A549 (cell line): ENCODE data around the gene TMEM108. TPM values are rescaled to one million over a fixed set of nuclear protein-coding genes. Genes with fewer than 3 reads are reported as not detected.

Experiments used
- ATAC-seq, 2 experiments: fragments of 200-7000 bp in 1 of 2; fragments of >200 bp in 1 of 2; cut with Nextera tagmentation in 1 of 2; cut with Tn5 transposase in 1 of 2; 3 replicates each; pipeline versions ENCODE4 v1.8.0 to v1.9.1; 2018 to 2020; ENCODE audit warnings: mild to moderate bottlenecking in 1 of 2, moderate library complexity in 1 of 2
- CTCF ChIA-PET: fragments of 300-600 bp; sonication (Branson Sonifier 250); formaldehyde crosslinking; extraction: SDS; loops from one replicate; lab custom pipeline; 2021; ENCODE audit warnings: antibody characterized with exemption, inconsistent platforms; lab: Yijun Ruan, JAX
- POLR2A ChIA-PET: fragments of 350-600 bp; formaldehyde crosslinking; extraction: SDS; loops from one replicate; lab custom pipeline; 2021; ENCODE audit warnings: antibody characterized with exemption, inconsistent platforms; lab: Yijun Ruan, JAX
- DNase-seq, 2 experiments: peaks; one replicate each; pipeline versions ENCODE4 v3.0.0 to v3.0.0-alpha.2; 2011 to 2016; ENCODE audit warnings: low read depth in 1 of 2, low spot score in 1 of 2
- FAIRE-seq: peaks from 2 replicates; lab custom pipeline; 2011; peaks lifted over from hg19 to GRCh38; lab: Jason Lieb, UNC
- H3K27ac ChIP-seq, 2 experiments: fragments of >200 bp; sonication (Bioruptor Twin); formaldehyde crosslinking; 3 replicates each; pipeline ENCODE4 v1.5.1; 2016 to 2017
- H3K4me1 ChIP-seq: fragments of >200 bp; sonication (Bioruptor Twin); formaldehyde crosslinking; 3 replicates; pipeline ENCODE4 v1.6.1; 2016
- H3K4me2 ChIP-seq: fragments of >200 bp; sonication (Bioruptor Twin); formaldehyde crosslinking; 3 replicates; pipeline ENCODE4 v1.6.1; 2016
- H3K4me3 ChIP-seq: fragments of >200 bp; sonication (Bioruptor Twin); formaldehyde crosslinking; 3 replicates; pipeline ENCODE4 v1.5.1; 2016
- H3K9me3 ChIP-seq: fragments of >200 bp; sonication (Bioruptor Twin); formaldehyde crosslinking; 3 replicates; pipeline ENCODE4 v1.6.1; 2016
- CBX8 ChIP-seq: fragments of 200-600 bp; sonication (generic); IDR thresholded peaks from 2 replicates; pipeline ENCODE4 v1.6.1; 2016
- CHD4 ChIP-seq: fragments of 200-600 bp; sonication (generic); IDR thresholded peaks from 2 replicates; pipeline ENCODE4 v1.6.1; 2016; ENCODE audit warnings: antibody characterized with exemption, mild to moderate bottlenecking, borderline replicate concordance
- EHMT2 ChIP-seq: fragments of 200-600 bp; sonication (generic); IDR thresholded peaks from 2 replicates; pipeline ENCODE4 v1.6.1; 2016; ENCODE audit warnings: antibody characterized with exemption, low read depth, mild to moderate bottlenecking, moderate library complexity
- FOSB ChIP-seq: fragments of 250-450 bp; sonication (Bioruptor Pico); IDR thresholded peaks from 2 replicates; pipeline ENCODE4 v1.5.0; 2020; ENCODE audit warnings: mild to moderate bottlenecking, moderate library complexity
- FOSL2 ChIP-seq, 2 experiments: fragments of 450-650 bp in 1 of 2; fragments of >200 bp in 1 of 2; sonication (Bioruptor Twin) in 1 of 2; formaldehyde crosslinking; IDR thresholded peaks; 2 replicates each; pipeline versions ENCODE4 v1.5.0 to v1.6.1; 2016 to 2020; ENCODE audit warnings: mild to moderate bottlenecking in 1 of 2, moderate library complexity in 1 of 2
- GATA3 ChIP-seq: IDR thresholded peaks from 2 replicates; pipeline ENCODE4 v1.6.1; 2012; ENCODE audit warnings: borderline replicate concordance
- HEYL ChIP-seq: fragments of 250-450 bp; sonication (Bioruptor Pico); IDR thresholded peaks from 2 replicates; pipeline ENCODE4 v1.8.0; 2021; ENCODE audit warnings: mild to moderate bottlenecking, moderate library complexity
- HOXB13 ChIP-seq: fragments of 250-450 bp; sonication (Bioruptor Pico); IDR thresholded peaks from 2 replicates; pipeline ENCODE4 v1.5.0; 2020; ENCODE audit warnings: low read depth, mild to moderate bottlenecking, moderate library complexity
- HOXB5 ChIP-seq: fragments of 250-450 bp; sonication (Bioruptor Pico); IDR thresholded peaks from 2 replicates; pipeline ENCODE4 v1.5.0; 2020; ENCODE audit warnings: mild to moderate bottlenecking, moderate library complexity
- JUN ChIP-seq, 2 experiments: fragments of >200 bp; sonication (Bioruptor Twin); formaldehyde crosslinking; IDR thresholded peaks; 2 replicates in 1 of 2; 3 replicates in 1 of 2; pipeline ENCODE4 v1.6.1; 2016 to 2017
- JUNB ChIP-seq: fragments of >200 bp; sonication (Bioruptor Twin); formaldehyde crosslinking; IDR thresholded peaks from 2 replicates; pipeline ENCODE4 v1.6.1; 2016
- KDM1A ChIP-seq: fragments of 200-600 bp; sonication (generic); IDR thresholded peaks from 2 replicates; pipeline ENCODE4 v1.6.1; 2016; ENCODE audit warnings: low read depth, mild to moderate bottlenecking
- NFE2L2 ChIP-seq: fragments of 150-350 bp; conservative IDR thresholded peaks from 2 replicates; pipeline ENCODE4 v1.6.1; 2014; ENCODE audit warnings: low read length
- POLR2AphosphoS2 ChIP-seq: conservative IDR thresholded peaks from 2 replicates; pipeline ENCODE4 v1.6.1; 2012; ENCODE audit warnings: low read length, improper control_type of control experiment, inconsistent platforms
- RFX5 ChIP-seq: fragments of 450-650 bp; IDR thresholded peaks from 2 replicates; pipeline ENCODE4 v1.7.1; 2014; ENCODE audit warnings: antibody characterized with exemption, mild to moderate bottlenecking, moderate library complexity
- SMC3 ChIP-seq: fragments of >200 bp; sonication (Bioruptor Twin); formaldehyde crosslinking; IDR thresholded peaks from 3 replicates; pipeline ENCODE4 v1.6.1; 2018; ENCODE audit warnings: inconsistent platforms
- TFCP2L1 ChIP-seq: fragments of 250-450 bp; sonication (Bioruptor Pico); IDR thresholded peaks from 2 replicates; pipeline ENCODE4 v1.5.0; 2021; ENCODE audit warnings: mild to moderate bottlenecking
- ZSCAN20 ChIP-seq: fragments of 250-450 bp; sonication (Bioruptor Pico); IDR thresholded peaks from 2 replicates; pipeline ENCODE4 v1.8.0; 2022; ENCODE audit warnings: mild to moderate bottlenecking, moderate library complexity
- whole genome bisulfite sequencing: methylation state at CpG from one replicate; pipeline ENCODE4 v1.1.6; 2017; ENCODE audit errors: missing lambda C conversion rate; 5-methylcytosine and 5-hydroxymethylcytosine counted together
- polyA plus RNA-seq, 4 experiments: library from polyadenylated mRNA; depleted of rRNA in 3 of 4; stranded (reverse); fragments of >200 nt; fragmentation: RNase III in 1 of 4; extraction: RNeasy Plus Mini Kit Qiagen cat#74134 plus additional on column Dnase treatment in 1 of 4; gene quantifications; 2 replicates in 3 of 4; 3 replicates in 1 of 4; pipeline ENCODE4 v1.2.3, GENCODE V29; 2011 to 2017
- TF ChIP-seq, protein P1 (sequence below): fragments of >200 bp; sonication (Bioruptor Twin); formaldehyde crosslinking; IDR thresholded peaks from 3 replicates; pipeline ENCODE4 v1.5.1; 2016
- TF ChIP-seq, protein P2 (sequence below): fragments of 250-450 bp; sonication (Bioruptor Pico); IDR thresholded peaks from 2 replicates; pipeline ENCODE4 v1.5.0; 2021; ENCODE audit warnings: mild to moderate bottlenecking, moderate library complexity, borderline replicate concordance
- TF ChIP-seq, protein P3 (sequence below): IDR thresholded peaks from 2 replicates; pipeline ENCODE4 v1.6.1; 2012
- TF ChIP-seq, protein P4 (sequence below): fragments of 150-350 bp; IDR thresholded peaks from 2 replicates; pipeline ENCODE4 v1.6.1; 2014; ENCODE audit warnings: low read depth, mild to moderate bottlenecking, low read length
- TF ChIP-seq, protein P5 (sequence below): fragments of 250-450 bp; sonication (Bioruptor Pico); IDR thresholded peaks from 2 replicates; pipeline ENCODE4 v1.5.0; 2020; ENCODE audit warnings: low read depth, mild to moderate bottlenecking, moderate library complexity
- TF ChIP-seq, protein P6 (sequence below): fragments of 200-600 bp; sonication (generic); IDR thresholded peaks from 2 replicates; pipeline ENCODE4 v1.6.1; 2016; ENCODE audit warnings: antibody characterized with exemption, mild to moderate bottlenecking, moderate library complexity

The TMEM108 gene
- polyA plus RNA-seq, 2 of the 4 experiments (the other 2 are of a cell fraction): not detected

DNA sequence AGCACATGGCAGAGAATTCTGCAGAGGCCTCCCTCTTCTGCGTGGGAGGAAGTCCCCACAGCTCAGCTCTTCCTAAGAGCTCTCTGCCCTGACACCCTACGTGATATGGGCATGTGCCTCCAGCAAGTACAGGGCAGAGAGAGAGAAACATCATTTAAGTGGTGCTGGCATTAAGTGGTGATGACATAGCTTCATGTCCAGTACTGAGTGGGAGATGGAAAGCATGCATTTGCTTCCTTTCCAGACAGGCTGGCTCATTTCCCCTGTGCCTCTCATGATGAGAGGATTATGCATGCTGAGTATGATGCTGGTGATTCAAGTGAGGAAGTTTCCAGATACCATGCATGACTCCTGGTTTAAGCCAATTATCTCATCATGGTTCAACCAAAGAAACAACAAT, 388.5 kb downstream of the TMEM108 start:
- H3K27ac ChIP-seq: no peak overlapping the region
- no peak for TF ChIP-seq CHD4
- no peak for TF ChIP-seq POLR2AphosphoS2
- CTCF ChIA-PET: interaction anchor here (0.7 to 1.2 kb wide), 3 partner anchors 40 to 700 kb away, joined by 3 to 5 read pairs (median 4); no protein-coding TSS in a partner anchor
- ATAC-seq (no peak), DNase-seq (no peak), FAIRE-seq (no peak)
- no peaks in the 10 kb centered on the region for H3K9me3 ChIP-seq
- 38% methylated on average over 2 of the region's 2 CpGs for WGBS
- H3K4me2 ChIP-seq: no peak overlapping the region
- POLR2A ChIA-PET: no interaction called here
- H3K4me3 ChIP-seq: no peak overlapping the region
- no peaks in the 10 kb centered on the region for H3K4me1 ChIP-seq

DNA sequence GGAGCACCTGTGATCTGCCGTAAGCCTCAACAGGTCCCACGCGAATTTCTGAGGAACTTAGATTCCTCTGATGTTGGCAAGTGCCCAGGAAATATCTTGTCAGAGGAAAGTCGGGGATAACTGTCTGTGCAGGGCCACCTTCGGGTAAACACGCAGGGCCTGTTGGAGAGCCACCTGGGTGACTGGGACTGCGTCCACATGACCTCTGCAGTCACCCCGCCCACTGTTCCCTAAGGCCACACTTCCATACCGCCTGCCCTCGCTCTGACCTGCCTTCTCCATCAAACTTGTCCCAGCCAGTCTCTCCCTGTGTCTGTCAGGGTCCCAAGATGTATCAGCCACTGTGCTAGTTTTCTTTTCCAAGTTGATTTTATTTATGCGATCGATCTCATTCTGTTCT, 390.4 kb downstream of the TMEM108 start:
- H3K27ac ChIP-seq: no peak overlapping the region
- no peak for TF ChIP-seq FOSB
- no peak for TF ChIP-seq HOXB5 (CRISPR knock-in tag)
- TF ChIP-seq EHMT2: no peak
- no peak for TF ChIP-seq HOXB13 (CRISPR knock-in tag)
- TF ChIP-seq, protein P1, sequence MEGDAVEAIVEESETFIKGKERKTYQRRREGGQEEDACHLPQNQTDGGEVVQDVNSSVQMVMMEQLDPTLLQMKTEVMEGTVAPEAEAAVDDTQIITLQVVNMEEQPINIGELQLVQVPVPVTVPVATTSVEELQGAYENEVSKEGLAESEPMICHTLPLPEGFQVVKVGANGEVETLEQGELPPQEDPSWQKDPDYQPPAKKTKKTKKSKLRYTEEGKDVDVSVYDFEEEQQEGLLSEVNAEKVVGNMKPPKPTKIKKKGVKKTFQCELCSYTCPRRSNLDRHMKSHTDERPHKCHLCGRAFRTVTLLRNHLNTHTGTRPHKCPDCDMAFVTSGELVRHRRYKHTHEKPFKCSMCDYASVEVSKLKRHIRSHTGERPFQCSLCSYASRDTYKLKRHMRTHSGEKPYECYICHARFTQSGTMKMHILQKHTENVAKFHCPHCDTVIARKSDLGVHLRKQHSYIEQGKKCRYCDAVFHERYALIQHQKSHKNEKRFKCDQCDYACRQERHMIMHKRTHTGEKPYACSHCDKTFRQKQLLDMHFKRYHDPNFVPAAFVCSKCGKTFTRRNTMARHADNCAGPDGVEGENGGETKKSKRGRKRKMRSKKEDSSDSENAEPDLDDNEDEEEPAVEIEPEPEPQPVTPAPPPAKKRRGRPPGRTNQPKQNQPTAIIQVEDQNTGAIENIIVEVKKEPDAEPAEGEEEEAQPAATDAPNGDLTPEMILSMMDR: no peak
- TF ChIP-seq, protein P2, sequence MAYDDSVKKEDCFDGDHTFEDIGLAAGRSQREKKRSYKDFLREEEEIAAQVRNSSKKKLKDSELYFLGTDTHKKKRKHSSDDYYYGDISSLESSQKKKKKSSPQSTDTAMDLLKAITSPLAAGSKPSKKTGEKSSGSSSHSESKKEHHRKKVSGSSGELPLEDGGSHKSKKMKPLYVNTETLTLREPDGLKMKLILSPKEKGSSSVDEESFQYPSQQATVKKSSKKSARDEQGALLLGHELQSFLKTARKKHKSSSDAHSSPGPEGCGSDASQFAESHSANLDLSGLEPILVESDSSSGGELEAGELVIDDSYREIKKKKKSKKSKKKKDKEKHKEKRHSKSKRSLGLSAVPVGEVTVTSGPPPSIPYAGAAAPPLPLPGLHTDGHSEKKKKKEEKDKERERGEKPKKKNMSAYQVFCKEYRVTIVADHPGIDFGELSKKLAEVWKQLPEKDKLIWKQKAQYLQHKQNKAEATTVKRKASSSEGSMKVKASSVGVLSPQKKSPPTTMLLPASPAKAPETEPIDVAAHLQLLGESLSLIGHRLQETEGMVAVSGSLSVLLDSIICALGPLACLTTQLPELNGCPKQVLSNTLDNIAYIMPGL (CRISPR knock-in tag): no peak
- no peak for TF ChIP-seq TFCP2L1 (CRISPR knock-in tag)
- TF ChIP-seq, protein P3, sequence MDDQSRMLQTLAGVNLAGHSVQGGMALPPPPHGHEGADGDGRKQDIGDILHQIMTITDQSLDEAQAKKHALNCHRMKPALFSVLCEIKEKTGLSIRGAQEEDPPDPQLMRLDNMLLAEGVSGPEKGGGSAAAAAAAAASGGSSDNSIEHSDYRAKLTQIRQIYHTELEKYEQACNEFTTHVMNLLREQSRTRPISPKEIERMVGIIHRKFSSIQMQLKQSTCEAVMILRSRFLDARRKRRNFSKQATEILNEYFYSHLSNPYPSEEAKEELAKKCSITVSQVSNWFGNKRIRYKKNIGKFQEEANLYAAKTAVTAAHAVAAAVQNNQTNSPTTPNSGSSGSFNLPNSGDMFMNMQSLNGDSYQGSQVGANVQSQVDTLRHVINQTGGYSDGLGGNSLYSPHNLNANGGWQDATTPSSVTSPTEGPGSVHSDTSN: no peak
- TF ChIP-seq FOSL2 (IDR thresholded peaks at IDR 0.05): no peak
- no peak for TF ChIP-seq FOSL2 (CRISPR knock-in tag; IDR thresholded peaks at IDR 0.05)
- no peak for TF ChIP-seq NFE2L2
- no peak for TF ChIP-seq HEYL
- TF ChIP-seq KDM1A: no peak
- TF ChIP-seq RFX5: no peak
- TF ChIP-seq ZSCAN20: no peak
- TF ChIP-seq, protein P4, sequence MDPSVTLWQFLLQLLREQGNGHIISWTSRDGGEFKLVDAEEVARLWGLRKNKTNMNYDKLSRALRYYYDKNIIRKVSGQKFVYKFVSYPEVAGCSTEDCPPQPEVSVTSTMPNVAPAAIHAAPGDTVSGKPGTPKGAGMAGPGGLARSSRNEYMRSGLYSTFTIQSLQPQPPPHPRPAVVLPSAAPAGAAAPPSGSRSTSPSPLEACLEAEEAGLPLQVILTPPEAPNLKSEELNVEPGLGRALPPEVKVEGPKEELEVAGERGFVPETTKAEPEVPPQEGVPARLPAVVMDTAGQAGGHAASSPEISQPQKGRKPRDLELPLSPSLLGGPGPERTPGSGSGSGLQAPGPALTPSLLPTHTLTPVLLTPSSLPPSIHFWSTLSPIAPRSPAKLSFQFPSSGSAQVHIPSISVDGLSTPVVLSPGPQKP: no peak
- no peak for TF ChIP-seq JUN (IDR thresholded peaks at IDR 0.05)
- TF ChIP-seq GATA3: no peak
- no peak for ATAC-seq
- no peak for FAIRE-seq
- no peak for DNase-seq
- H3K4me3 ChIP-seq: no peak overlapping the region
- CTCF ChIA-PET: interaction anchor here (1.4 kb wide), 1 partner anchor 702 kb away, joined by 4 read pairs; no protein-coding TSS in a partner anchor
- no peaks in the 10 kb centered on the region for H3K4me1 ChIP-seq
- no peaks in the 10 kb centered on the region for H3K9me3 ChIP-seq
- POLR2A ChIA-PET: no interaction called here
- 69% methylated on average over 12 of the region's 12 CpGs for WGBS
- no peak overlapping the region for H3K4me2 ChIP-seq

DNA sequence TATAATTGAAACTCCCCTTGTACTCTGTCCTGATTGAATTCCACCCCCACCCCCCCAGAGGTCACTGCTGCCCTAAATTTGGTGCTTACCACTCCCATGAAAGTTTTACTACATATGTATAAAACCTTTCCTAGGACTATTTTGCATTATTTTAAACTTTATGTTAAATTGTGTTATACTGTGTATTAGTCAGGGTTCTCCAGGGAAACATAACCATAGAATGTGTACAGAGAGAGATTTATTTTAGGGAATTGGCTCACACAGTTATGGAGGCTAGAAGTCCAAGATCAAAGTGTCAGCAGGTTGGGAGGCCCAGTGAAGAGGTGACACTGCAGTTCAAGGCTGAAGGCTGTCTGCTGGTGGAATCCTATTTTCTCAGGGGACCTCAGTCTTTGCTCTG, 390.9 kb downstream of the TMEM108 start:
- H3K9me3 ChIP-seq: no peaks in the 10 kb centered on the region
- DNase-seq (no peak), FAIRE-seq (no peak), ATAC-seq (no peak)
- CTCF ChIA-PET: no interaction called here
- POLR2A ChIA-PET: no interaction called here
- no peak overlapping the region for H3K27ac ChIP-seq
- no peaks in the 10 kb centered on the region for H3K4me1 ChIP-seq
- H3K4me2 ChIP-seq: no peak overlapping the region
- no peak overlapping the region for H3K4me3 ChIP-seq
- TF ChIP-seq, protein P5, sequence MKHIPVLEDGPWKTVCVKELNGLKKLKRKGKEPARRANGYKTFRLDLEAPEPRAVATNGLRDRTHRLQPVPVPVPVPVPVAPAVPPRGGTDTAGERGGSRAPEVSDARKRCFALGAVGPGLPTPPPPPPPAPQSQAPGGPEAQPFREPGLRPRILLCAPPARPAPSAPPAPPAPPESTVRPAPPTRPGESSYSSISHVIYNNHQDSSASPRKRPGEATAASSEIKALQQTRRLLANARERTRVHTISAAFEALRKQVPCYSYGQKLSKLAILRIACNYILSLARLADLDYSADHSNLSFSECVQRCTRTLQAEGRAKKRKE: no peak
- TF ChIP-seq JUNB (no peak), SMC3 (no peak), CBX8 (no peak), KDM1A (no peak)
- TF ChIP-seq, protein P6, sequence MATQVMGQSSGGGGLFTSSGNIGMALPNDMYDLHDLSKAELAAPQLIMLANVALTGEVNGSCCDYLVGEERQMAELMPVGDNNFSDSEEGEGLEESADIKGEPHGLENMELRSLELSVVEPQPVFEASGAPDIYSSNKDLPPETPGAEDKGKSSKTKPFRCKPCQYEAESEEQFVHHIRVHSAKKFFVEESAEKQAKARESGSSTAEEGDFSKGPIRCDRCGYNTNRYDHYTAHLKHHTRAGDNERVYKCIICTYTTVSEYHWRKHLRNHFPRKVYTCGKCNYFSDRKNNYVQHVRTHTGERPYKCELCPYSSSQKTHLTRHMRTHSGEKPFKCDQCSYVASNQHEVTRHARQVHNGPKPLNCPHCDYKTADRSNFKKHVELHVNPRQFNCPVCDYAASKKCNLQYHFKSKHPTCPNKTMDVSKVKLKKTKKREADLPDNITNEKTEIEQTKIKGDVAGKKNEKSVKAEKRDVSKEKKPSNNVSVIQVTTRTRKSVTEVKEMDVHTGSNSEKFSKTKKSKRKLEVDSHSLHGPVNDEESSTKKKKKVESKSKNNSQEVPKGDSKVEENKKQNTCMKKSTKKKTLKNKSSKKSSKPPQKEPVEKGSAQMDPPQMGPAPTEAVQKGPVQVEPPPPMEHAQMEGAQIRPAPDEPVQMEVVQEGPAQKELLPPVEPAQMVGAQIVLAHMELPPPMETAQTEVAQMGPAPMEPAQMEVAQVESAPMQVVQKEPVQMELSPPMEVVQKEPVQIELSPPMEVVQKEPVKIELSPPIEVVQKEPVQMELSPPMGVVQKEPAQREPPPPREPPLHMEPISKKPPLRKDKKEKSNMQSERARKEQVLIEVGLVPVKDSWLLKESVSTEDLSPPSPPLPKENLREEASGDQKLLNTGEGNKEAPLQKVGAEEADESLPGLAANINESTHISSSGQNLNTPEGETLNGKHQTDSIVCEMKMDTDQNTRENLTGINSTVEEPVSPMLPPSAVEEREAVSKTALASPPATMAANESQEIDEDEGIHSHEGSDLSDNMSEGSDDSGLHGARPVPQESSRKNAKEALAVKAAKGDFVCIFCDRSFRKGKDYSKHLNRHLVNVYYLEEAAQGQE: no peak
